ENCODE measurements around the gene CHCHD3. TPM values are rescaled to one million over a fixed set of nuclear protein-coding genes. Genes with fewer than 3 reads are reported as not detected.
A peak's percentile ranks its signal among the peaks of the same experiment; 100 is the strongest.

CHCHD3 gene
- polyA plus RNA-seq, 3 donors, result 30.5 to 56.7 (median 48.8) TPM

DNA sequence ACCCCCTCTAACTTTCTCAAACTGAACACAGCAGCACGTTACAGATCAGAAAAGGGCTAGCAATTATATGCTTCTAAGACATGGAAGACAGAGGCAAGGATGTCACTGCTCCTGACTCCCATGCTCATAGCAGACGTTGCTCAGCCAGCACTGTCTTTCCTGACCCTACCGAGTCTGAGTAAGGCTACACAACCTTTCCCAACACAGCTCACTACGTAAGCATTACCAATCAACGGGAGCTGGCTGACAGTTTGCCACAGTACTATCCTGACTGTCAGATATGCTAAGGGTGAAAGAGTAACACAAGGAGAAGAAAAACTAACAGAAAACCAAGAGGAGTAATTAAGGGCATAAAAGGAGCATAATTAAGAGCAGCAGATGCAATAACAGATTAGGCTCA, 171.2 kb downstream of the CHCHD3 start:
- no peak overlapping the region for H3K4me3 Mint-ChIP-seq
- no peaks in the 10 kb centered on the region for H3K27me3 Mint-ChIP-seq (ENCODE audit: low read depth in 3 of 3)
- H3K4me1 ChIP-seq (ENCODE audit: control insufficient read depth in 1 of 2, insufficient read depth in 2 of 2, low read length in 2 of 2), result no peaks in the 10 kb centered on the region
- peaks cover 0 to 5% (median 2%) of the 10 kb centered on the region in 7 donors for H3K9me3 Mint-ChIP-seq
- H3K27me3 ChIP-seq (ENCODE audit: control insufficient read depth in 2 of 2, insufficient read depth in 2 of 2, low read length in 2 of 2), result no peaks in the 10 kb centered on the region
- peaks cover 0 to 17% of the 10 kb centered on the region in 2 donors for H3K36me3 ChIP-seq (replicated peaks in 1 of 2; ENCODE audit: control insufficient read depth in 1 of 2, insufficient read depth in 2 of 2, low read length in 2 of 2)
- H3K27ac ChIP-seq (ENCODE audit: low read depth in 1 of 2, low read length in 2 of 2), result no peak overlapping the region
- H3K9me3 ChIP-seq (replicated peaks in 1 of 2; ENCODE audit: control insufficient read depth in 1 of 2, insufficient read depth in 1 of 2, low read length in 2 of 2), result no peaks in the 10 kb centered on the region
- H3K36me3 Mint-ChIP-seq, result peaks cover 26 to 34% of the 10 kb centered on the region in 2 donors
- no peak overlapping the region for H3K9ac ChIP-seq (ENCODE audit: insufficient read depth, low read length, poor library complexity, severe bottlenecking)
- no peaks in the 10 kb centered on the region for H3K79me2 ChIP-seq (ENCODE audit: insufficient read depth, low read length)
- intact Hi-C loops (cut with micrococcal nuclease), result no loop called here
- no peak overlapping the region for H3K4me3 ChIP-seq (replicated peaks in 1 of 3; ENCODE audit: low read depth in 2 of 3, low read length in 3 of 3)
- peaks cover 2% of the 10 kb centered on the region for H3K4me1 Mint-ChIP-seq
- H3K4me2 ChIP-seq (replicated peaks; ENCODE audit: extremely low read depth, low read length, poor library complexity, severe bottlenecking), result no peak overlapping the region
- H3K27ac Mint-ChIP-seq, result no peak overlapping the region
- 100% methylated on average over 3 of the region's 5 CpGs for whole genome bisulfite sequencing (ENCODE audit: insufficient coverage)
- H4K20me1 ChIP-seq (ENCODE audit: insufficient read depth, low read length), result no peaks in the 10 kb centered on the region
- TF ChIP-seq, protein P1, sequence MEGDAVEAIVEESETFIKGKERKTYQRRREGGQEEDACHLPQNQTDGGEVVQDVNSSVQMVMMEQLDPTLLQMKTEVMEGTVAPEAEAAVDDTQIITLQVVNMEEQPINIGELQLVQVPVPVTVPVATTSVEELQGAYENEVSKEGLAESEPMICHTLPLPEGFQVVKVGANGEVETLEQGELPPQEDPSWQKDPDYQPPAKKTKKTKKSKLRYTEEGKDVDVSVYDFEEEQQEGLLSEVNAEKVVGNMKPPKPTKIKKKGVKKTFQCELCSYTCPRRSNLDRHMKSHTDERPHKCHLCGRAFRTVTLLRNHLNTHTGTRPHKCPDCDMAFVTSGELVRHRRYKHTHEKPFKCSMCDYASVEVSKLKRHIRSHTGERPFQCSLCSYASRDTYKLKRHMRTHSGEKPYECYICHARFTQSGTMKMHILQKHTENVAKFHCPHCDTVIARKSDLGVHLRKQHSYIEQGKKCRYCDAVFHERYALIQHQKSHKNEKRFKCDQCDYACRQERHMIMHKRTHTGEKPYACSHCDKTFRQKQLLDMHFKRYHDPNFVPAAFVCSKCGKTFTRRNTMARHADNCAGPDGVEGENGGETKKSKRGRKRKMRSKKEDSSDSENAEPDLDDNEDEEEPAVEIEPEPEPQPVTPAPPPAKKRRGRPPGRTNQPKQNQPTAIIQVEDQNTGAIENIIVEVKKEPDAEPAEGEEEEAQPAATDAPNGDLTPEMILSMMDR (IDR thresholded peaks at IDR 0.05), result no peak
- no peak overlapping the region for H2AFZ ChIP-seq (ENCODE audit: insufficient read depth, low read depth, low read length, poor library complexity, severe bottlenecking)
- DNase-seq, result no peak

- no peak overlapping the region for H3K4me3 ChIP-seq (replicated peaks in 1 of 3; ENCODE audit: low read depth in 2 of 3, low read length in 3 of 3)
- Mint-ChIP-seq H3K4me3 (no peak overlapping the region), H3K27ac (peak overlapping the region in 1 of 7 donors; percentile 27), H3K36me3 (peaks cover 28% of the 10 kb centered on the region in 2 donors), H3K27me3 (ENCODE audit: low read depth in 3 of 3) (no peaks in the 10 kb centered on the region), H3K9me3 (peaks cover 0 to 4% (median 3%) of the 10 kb centered on the region in 7 donors), H3K4me1 (peaks cover 2% of the 10 kb centered on the region)
- H3K79me2 ChIP-seq (ENCODE audit: insufficient read depth, low read length), result no peaks in the 10 kb centered on the region
- 100% methylated on average over 2 of the region's 3 CpGs for WGBS (ENCODE audit: insufficient coverage)
- H2AFZ ChIP-seq (ENCODE audit: insufficient read depth, low read depth, low read length, poor library complexity, severe bottlenecking), result no peak overlapping the region
- H3K27me3 ChIP-seq (ENCODE audit: control insufficient read depth in 2 of 2, insufficient read depth in 2 of 2, low read length in 2 of 2), result no peaks in the 10 kb centered on the region
- TF ChIP-seq, protein P1 (IDR thresholded peaks at IDR 0.05), result no peak
- no peak overlapping the region for H3K9ac ChIP-seq (ENCODE audit: insufficient read depth, low read length, poor library complexity, severe bottlenecking)
- DNase-seq, result no peak
- no peaks in the 10 kb centered on the region for H3K9me3 ChIP-seq (replicated peaks in 1 of 2; ENCODE audit: control insufficient read depth in 1 of 2, insufficient read depth in 1 of 2, low read length in 2 of 2)
- H3K4me2 ChIP-seq (replicated peaks; ENCODE audit: extremely low read depth, low read length, poor library complexity, severe bottlenecking), result no peak overlapping the region
- H4K20me1 ChIP-seq (ENCODE audit: insufficient read depth, low read length), result no peaks in the 10 kb centered on the region
- H3K36me3 ChIP-seq (replicated peaks in 1 of 2; ENCODE audit: control insufficient read depth in 1 of 2, insufficient read depth in 2 of 2, low read length in 2 of 2), result peaks cover 0 to 4% of the 10 kb centered on the region in 2 donors
- H3K27ac ChIP-seq (ENCODE audit: low read depth in 1 of 2, low read length in 2 of 2), result no peak overlapping the region
- intact Hi-C loops (cut with micrococcal nuclease), result no loop called here
- H3K4me1 ChIP-seq (ENCODE audit: control insufficient read depth in 1 of 2, insufficient read depth in 2 of 2, low read length in 2 of 2), result no peaks in the 10 kb centered on the region
Observed at GRCh38 chr7:132907380-132907940, 174.4 kb downstream of the CHCHD3 start.
